PFSK-1 (cell line): ENCODE data around the gene MT1A.

ENCODE experiments used
- FOXP2 ChIP-seq: optimal IDR thresholded peaks from 2 replicates; pipeline ENCODE3; 2011; ENCODE audit warnings: borderline replicate concordance, control low read depth, inconsistent platforms; ENCODE audit not compliant: insufficient read depth; ENCODE audit errors: extremely low read length, extremely low read depth
- POLR2AphosphoS5 ChIP-seq: IDR thresholded peaks from 2 replicates; pipeline ENCODE4 v1.6.1; 2012; ENCODE audit warnings: low read depth, mild to moderate bottlenecking, control low read depth, low read length, moderate library complexity
- SIN3A ChIP-seq: IDR thresholded peaks from 2 replicates; pipeline ENCODE4 v1.6.1; 2012; ENCODE audit warnings: mild to moderate bottlenecking, low read length, moderate library complexity, borderline replicate concordance; ENCODE audit not compliant: insufficient read depth
- TAF1 ChIP-seq: IDR thresholded peaks from 2 replicates; pipeline ENCODE4 v1.6.1; 2012; ENCODE audit warnings: low read length, control low read depth, borderline replicate concordance; ENCODE audit not compliant: insufficient read depth
- TF ChIP-seq, protein P1 (sequence below), 2 experiments: IDR thresholded peaks; 2 replicates each; pipeline versions ENCODE4 v1.6.1 to v1.8.0; 2011 to 2012; ENCODE audit warnings: low read depth in 2 of 2, low read length in 2 of 2, control low read depth in 1 of 2, inconsistent platforms in 1 of 2, mild to moderate bottlenecking in 1 of 2, moderate library complexity in 1 of 2; ENCODE audit not compliant: insufficient read depth in 1 of 2

- no peak for TF ChIP-seq TAF1
- TF ChIP-seq, protein P1, sequence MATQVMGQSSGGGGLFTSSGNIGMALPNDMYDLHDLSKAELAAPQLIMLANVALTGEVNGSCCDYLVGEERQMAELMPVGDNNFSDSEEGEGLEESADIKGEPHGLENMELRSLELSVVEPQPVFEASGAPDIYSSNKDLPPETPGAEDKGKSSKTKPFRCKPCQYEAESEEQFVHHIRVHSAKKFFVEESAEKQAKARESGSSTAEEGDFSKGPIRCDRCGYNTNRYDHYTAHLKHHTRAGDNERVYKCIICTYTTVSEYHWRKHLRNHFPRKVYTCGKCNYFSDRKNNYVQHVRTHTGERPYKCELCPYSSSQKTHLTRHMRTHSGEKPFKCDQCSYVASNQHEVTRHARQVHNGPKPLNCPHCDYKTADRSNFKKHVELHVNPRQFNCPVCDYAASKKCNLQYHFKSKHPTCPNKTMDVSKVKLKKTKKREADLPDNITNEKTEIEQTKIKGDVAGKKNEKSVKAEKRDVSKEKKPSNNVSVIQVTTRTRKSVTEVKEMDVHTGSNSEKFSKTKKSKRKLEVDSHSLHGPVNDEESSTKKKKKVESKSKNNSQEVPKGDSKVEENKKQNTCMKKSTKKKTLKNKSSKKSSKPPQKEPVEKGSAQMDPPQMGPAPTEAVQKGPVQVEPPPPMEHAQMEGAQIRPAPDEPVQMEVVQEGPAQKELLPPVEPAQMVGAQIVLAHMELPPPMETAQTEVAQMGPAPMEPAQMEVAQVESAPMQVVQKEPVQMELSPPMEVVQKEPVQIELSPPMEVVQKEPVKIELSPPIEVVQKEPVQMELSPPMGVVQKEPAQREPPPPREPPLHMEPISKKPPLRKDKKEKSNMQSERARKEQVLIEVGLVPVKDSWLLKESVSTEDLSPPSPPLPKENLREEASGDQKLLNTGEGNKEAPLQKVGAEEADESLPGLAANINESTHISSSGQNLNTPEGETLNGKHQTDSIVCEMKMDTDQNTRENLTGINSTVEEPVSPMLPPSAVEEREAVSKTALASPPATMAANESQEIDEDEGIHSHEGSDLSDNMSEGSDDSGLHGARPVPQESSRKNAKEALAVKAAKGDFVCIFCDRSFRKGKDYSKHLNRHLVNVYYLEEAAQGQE (IDR thresholded peaks at IDR 0.05; ENCODE audit: insufficient read depth in 1 of 2, low read depth in 2 of 2, low read length in 2 of 2) = no peak
- no peak for TF ChIP-seq SIN3A
- no peak for TF ChIP-seq FOXP2
- no peak for TF ChIP-seq POLR2AphosphoS5
Measured at GRCh38 chr16:56664506-56664905, 26.0 kb downstream of the MT1A start.
